ENCODE measurements around the gene TNIK.

GRCh38 chr3:171219258-171219657 is 240.9 kb downstream of the TNIK start:
- TF ChIP-seq CTCF (conservative IDR thresholded peaks at IDR 0.05; ENCODE audit: low read length), result no peak
- no peak for TF ChIP-seq EZH2phosphoT487 (IDR thresholded peaks at IDR 0.05; ENCODE audit: borderline replicate concordance)

Data from Loucy (cell line).